Liver (tissue), 3 donors: Measurements from ENCODE around the gene POU2F3.

Experiments
- CTCF ChIP-seq: fragments of 150-350 bp; IDR thresholded peaks from 2 replicates; pipeline ENCODE4 v1.5.1; 2017; ENCODE audit warnings: improper control_type of control experiment, low read depth, low read length; ENCODE audit not compliant: missing input control
- EGR1 ChIP-seq, 2 donors: IDR thresholded peaks; 2 replicates each; pipeline ENCODE4 v1.6.1; 2016 to 2018; ENCODE audit warnings: antibody characterized with exemption in 2 of 2, low read depth in 2 of 2
- FOXA2 ChIP-seq: IDR thresholded peaks from 2 replicates; pipeline ENCODE4 v1.6.1; 2016; ENCODE audit warnings: antibody characterized with exemption
- GABPA ChIP-seq, 2 donors: IDR thresholded peaks in 1 of 2; conservative IDR thresholded peaks in 1 of 2; 2 replicates each; pipeline ENCODE4 v1.6.1; 2016; ENCODE audit warnings: antibody characterized with exemption in 2 of 2, mild to moderate bottlenecking in 1 of 2, moderate library complexity in 1 of 2
- JUND ChIP-seq, 2 donors: IDR thresholded peaks; 2 replicates each; pipeline ENCODE4 v1.6.1; 2016; ENCODE audit warnings: antibody characterized with exemption in 2 of 2
- MAX ChIP-seq: IDR thresholded peaks from 2 replicates; pipeline ENCODE4 v1.6.1; 2016; ENCODE audit warnings: antibody characterized with exemption
- RAD21 ChIP-seq, 2 donors: IDR thresholded peaks; 2 replicates each; pipeline ENCODE4 v1.6.1; 2016; ENCODE audit warnings: antibody characterized with exemption in 2 of 2, mild to moderate bottlenecking in 2 of 2
- REST ChIP-seq: IDR thresholded peaks from 2 replicates; pipeline ENCODE4 v1.6.1; 2016; ENCODE audit warnings: antibody characterized with exemption, mild to moderate bottlenecking
- RXRA ChIP-seq, 2 donors: IDR thresholded peaks; 2 replicates each; pipeline ENCODE4 v1.6.1; 2017 to 2018; ENCODE audit warnings: antibody characterized with exemption in 2 of 2, mild to moderate bottlenecking in 1 of 2
- TAF1 ChIP-seq: conservative IDR thresholded peaks from 2 replicates; pipeline ENCODE4 v1.6.1; 2016; ENCODE audit warnings: antibody characterized with exemption, mild to moderate bottlenecking
- YY1 ChIP-seq: IDR thresholded peaks from 2 replicates; pipeline ENCODE4 v1.6.1; 2016; ENCODE audit warnings: antibody characterized with exemption, mild to moderate bottlenecking
- donor health status: healthy.
- donor health status: healthy.

- TF ChIP-seq CTCF (no peak), GABPA (IDR thresholded peaks at IDR 0.05 in 1 of 2, conservative IDR thresholded peaks at IDR 0.05 in 1 of 2) (no peak), EGR1 (IDR thresholded peaks at IDR 0.05; ENCODE audit: low read depth in 2 of 2) (no peak), TAF1 (no peak), MAX (no peak), RAD21 (IDR thresholded peaks at IDR 0.05) (no peak), JUND (IDR thresholded peaks at IDR 0.05) (no peak), RXRA (IDR thresholded peaks at IDR 0.05) (no peak), REST (no peak), FOXA2 (no peak), YY1 (no peak)
These were observed 23.4 kb upstream of the POU2F3 start for GRCh38 chr11:120216426-120217102.
